Measurements from ENCODE around the gene SPINK5. TPM values are rescaled to one million over a fixed set of nuclear protein-coding genes. Genes with fewer than 3 reads are reported as not detected.
A peak's percentile ranks its signal among the peaks of the same experiment; 100 is the strongest.

SPINK5 gene
- total RNA-seq, 2 experiments from 2014 or later = not detected

DNA sequence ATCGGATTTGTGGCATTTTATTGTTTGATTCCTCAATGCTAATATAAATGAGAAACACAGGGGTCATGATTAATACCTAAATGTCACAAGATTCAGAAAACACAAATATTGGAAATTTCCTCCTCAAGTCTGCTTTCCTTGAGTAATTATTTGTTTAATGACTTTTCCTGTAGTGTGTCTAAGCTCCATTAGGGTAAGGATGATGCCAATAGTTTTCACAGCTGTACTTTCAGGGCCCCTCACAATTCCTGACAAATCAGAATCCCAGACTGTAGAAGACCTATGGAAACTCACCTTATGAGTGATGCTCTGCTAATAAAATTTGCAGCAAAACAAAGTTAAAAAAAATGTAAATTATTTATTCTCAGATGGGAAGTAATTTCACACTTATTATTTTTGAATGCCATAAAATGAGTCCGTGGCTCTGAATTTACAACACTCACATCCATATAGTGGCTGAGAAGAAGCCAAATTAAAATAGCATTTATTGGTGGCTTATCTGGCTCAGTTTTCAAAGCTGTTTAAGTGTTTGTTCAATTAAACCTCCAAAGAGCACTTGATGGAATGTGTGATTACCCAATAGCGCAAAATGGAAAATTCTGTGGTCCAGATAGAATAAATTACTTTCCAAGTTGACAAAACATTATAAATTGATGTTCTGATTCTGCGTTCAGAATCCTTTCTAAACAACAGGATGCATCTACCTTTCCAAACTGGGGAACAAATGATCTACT is 102.9 kb downstream of the SPINK5 start:
- Mint-ChIP-seq H3K27ac (no peak overlapping the region), H3K36me3 (no peaks in the 10 kb centered on the region), H3K4me1 (no peaks in the 10 kb centered on the region), H3K27me3 (peaks cover 6% of the 10 kb centered on the region), H3K4me3 (no peak overlapping the region), H3K9me3 (ENCODE audit: low read depth) (no peaks in the 10 kb centered on the region)
- CTCF ChIA-PET = no interaction called here
- DNase-seq (no peak), ATAC-seq (no peak)

DNA sequence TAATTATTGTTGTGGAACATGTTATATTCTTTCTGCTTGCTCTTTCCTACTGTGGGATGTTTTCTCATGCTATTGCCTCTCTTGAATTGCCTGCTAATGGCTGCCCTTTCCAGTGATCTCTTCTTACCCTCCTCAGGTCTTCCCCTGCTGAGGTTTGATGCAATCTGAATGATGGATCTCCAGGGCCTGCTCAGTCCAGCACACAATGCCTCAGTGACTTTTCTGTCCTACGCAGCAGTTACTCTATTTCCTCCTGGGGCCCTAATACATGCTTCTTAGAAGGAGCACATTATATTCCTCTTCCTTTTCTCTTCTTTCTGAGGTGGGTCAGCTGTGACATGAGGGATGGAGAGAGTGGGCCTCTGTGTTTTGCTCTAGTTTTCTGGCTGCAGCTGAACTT is 104.5 kb downstream of the SPINK5 start, which contains the start of gene SPINK14:
Gene SPINK14, plus strand, starts transcription at position 301 of the 400 bp plus-strand sequence. CDS start 1,187 bp downstream, outside the sequence.
- no peaks in the 10 kb centered on the region for H3K36me3 Mint-ChIP-seq
- H3K27me3 Mint-ChIP-seq = peaks cover 16% of the 10 kb centered on the region
- DNase-seq (no peak), ATAC-seq (no peak)
- H3K4me3 Mint-ChIP-seq = no peak within 1 kb of the TSS
- H3K9me3 Mint-ChIP-seq (ENCODE audit: low read depth) = no peaks in the 10 kb centered on the region
- CTCF ChIA-PET = no interaction called here
- H3K27ac Mint-ChIP-seq = no peak within 1 kb of the TSS
- no peaks in the 10 kb centered on the region for H3K4me1 Mint-ChIP-seq

DNA sequence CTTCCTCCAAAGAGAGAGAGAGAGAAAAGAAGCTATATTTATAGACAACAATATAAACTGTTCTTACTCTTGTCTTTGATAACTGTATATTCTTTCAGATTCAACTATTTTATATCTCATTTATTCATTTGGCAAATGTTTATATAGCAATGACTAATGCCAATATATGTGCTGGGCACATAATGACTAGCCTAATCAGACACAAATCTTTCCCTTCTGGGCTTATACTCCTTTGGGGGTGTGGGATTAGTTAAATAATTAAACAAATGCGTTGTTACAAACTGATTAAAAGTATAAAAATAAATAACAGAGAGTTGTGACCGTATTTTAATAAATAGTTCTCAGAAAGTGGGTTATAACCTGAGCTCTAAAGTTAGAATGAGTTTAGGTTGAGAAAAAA is 108.6 kb downstream of the SPINK5 start:
- Mint-ChIP-seq H3K27me3 (peaks cover 32% of the 10 kb centered on the region), H3K4me1 (no peaks in the 10 kb centered on the region), H3K4me3 (no peak overlapping the region), H3K27ac (no peak overlapping the region), H3K36me3 (no peaks in the 10 kb centered on the region), H3K9me3 (ENCODE audit: low read depth) (no peaks in the 10 kb centered on the region)
- ATAC-seq (no peak), DNase-seq (no peak)
- CTCF ChIA-PET = interaction anchor here (0.7 kb wide), 1 partner anchor 723 kb away, joined by 3 read pairs; no protein-coding TSS in a partner anchor

DNA sequence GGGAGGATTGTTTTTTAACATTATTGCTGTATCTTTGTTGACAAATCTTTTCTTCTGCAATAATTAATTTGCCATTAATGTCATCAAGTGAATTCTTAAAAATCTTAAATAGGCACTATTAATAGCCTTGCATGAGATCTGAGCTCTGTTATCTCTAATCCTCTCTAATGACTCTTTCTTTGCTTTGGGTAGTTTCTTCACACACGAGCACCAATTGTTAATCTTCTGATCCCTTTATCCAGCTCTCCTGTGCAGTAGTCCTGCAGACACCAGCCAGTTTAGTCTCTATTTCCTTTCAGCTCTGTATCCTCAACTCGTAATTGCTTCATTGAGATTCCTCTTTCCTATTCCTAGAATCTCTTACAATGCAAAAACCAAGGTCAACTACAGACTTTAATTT is 112.7 kb downstream of the SPINK5 start:
- Mint-ChIP-seq H3K36me3 (no peaks in the 10 kb centered on the region), H3K9me3 (ENCODE audit: low read depth) (no peaks in the 10 kb centered on the region), H3K4me1 (no peaks in the 10 kb centered on the region), H3K27me3 (peaks cover 29% of the 10 kb centered on the region), H3K27ac (no peak overlapping the region), H3K4me3 (no peak overlapping the region)
- CTCF ChIA-PET = interaction anchor here (1.0 kb wide), 1 partner anchor 554 kb away, joined by 3 read pairs; no protein-coding TSS in a partner anchor
- ATAC-seq (no peak), DNase-seq (no peak)

DNA sequence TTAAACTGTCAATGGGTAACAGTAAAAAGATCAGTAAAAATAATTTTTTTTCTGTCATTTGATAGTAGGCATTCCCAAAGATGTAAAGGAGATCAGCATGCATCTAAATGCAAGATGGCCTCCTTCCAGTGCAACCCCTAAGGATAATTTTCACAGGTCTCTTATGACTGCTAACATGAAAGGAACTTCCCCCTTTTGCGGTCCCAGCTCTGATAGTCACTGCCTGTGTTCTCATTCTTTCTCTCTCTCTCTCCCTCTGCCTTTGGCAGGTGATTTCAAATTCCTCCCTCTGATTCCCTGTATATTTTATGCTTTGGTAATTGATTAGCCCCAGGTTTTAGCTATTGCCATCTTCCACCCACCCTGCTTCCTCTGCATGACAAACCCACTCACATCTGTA is 113.4 kb downstream of the SPINK5 start:
- ATAC-seq = no peak
- Mint-ChIP-seq H3K36me3 (no peaks in the 10 kb centered on the region), H3K4me3 (no peak overlapping the region), H3K4me1 (no peaks in the 10 kb centered on the region), H3K27me3 (peaks cover 27% of the 10 kb centered on the region), H3K9me3 (ENCODE audit: low read depth) (no peaks in the 10 kb centered on the region), H3K27ac (no peak overlapping the region)
- DNase-seq = no peak
- CTCF ChIA-PET = interaction anchor here (1.0 kb wide), 1 partner anchor 554 kb away, joined by 3 read pairs; no protein-coding TSS in a partner anchor

DNA sequence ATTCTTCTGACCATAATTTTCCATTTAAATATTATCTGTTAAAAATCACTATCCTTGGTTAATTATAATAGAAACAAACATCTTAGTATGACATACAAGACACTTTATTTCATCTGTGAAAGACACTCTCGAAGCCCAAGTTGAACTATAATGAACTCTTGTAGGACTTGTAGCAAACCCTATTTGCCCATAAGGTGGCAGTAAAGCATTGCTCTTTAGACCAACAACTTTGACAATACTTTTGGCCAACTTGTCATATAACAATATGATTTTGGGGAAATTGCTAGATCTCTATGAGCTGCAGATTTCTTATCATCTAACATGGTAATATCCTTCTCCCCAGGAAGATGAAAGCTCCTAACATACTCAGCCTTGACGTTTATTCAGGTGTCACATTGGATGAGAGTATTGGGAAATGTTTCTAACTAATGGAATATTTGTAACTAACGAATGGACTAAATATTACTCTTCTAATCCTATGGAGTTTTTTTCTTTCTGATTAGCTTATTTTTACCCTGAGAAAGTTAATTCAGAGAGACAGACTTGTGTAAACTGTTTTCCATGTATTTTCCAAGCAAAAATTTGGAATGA is 115.5 kb downstream of the SPINK5 start:
- no peaks in the 10 kb centered on the region for H3K9me3 Mint-ChIP-seq (ENCODE audit: low read depth)
- no peaks in the 10 kb centered on the region for H3K36me3 Mint-ChIP-seq
- H3K4me1 Mint-ChIP-seq = no peaks in the 10 kb centered on the region
- DNase-seq (no peak), ATAC-seq (no peak)
- CTCF ChIA-PET = interaction anchor here (0.7 to 2.7 kb wide), 9 partner anchors 14 to 856 kb away, joined by 3 to 30 read pairs (median 4); no protein-coding TSS in a partner anchor
- H3K4me3 Mint-ChIP-seq = no peak overlapping the region
- H3K27ac Mint-ChIP-seq = no peak overlapping the region
- peaks cover 23% of the 10 kb centered on the region for H3K27me3 Mint-ChIP-seq

DNA sequence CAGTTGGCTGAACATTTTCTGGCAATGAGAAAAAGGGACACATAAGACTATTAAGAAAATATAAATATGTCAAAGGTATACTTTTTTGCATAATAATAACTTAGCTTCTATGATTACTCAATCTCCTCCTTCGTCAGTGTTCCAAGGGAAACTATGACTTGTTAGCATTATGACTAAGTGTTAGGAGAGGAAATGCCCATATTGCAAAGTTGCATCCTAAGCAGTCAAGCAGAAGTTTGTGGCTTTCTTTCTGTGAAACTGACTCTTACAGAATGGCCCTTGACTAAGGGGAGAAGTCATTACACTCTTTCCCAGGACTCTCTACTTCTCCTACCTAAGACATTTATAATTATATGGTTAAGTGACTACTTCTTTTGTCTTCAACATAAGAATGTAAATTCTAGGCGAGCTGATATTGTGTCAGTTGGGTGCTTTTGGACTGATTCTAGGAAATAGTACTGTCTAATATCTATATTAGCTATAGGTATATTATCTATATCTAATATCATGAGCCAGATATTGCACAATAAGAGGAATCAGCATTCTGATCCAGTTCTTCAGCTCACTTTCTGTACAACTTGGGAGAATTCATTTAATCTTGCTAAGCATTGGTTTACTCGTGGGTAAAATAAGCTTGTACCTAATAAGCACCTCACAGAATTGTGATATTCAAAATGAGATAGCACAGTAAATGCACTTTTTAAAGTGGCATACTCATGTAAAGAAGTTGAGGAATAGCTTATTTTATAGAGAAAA is 122.6 kb downstream of the SPINK5 start:
- Mint-ChIP-seq H3K27ac (no peak overlapping the region), H3K9me3 (ENCODE audit: low read depth) (no peaks in the 10 kb centered on the region), H3K36me3 (peaks cover 3% of the 10 kb centered on the region), H3K4me3 (no peak overlapping the region), H3K27me3 (peaks cover 12% of the 10 kb centered on the region), H3K4me1 (peaks cover 14% of the 10 kb centered on the region)
- CTCF ChIA-PET = interaction anchor here (1.1 to 1.7 kb wide), 2 partner anchors 544 to 545 kb away, joined by 3 to 5 read pairs; no protein-coding TSS in a partner anchor
- no peak for DNase-seq
- peak; percentile 97 for ATAC-seq

Other genes with a start within 250 kb of the SPINK5 start
- gene SPINK1, start 232.3 kb upstream of the SPINK5 start, total RNA-seq = not detected
- not detected for gene SCGB3A2, start 185.3 kb upstream of the SPINK5 start, total RNA-seq
- gene C5orf46, start 157.4 kb upstream of the SPINK5 start, total RNA-seq = not detected
- not detected for gene SPINK14, start 104.6 kb downstream of the SPINK5 start, total RNA-seq
- not detected for gene SPINK6, start 139.1 kb downstream of the SPINK5 start, total RNA-seq
- gene MARCOL, start 174.5 kb downstream of the SPINK5 start, total RNA-seq = not detected
- gene SPINK13, start 204.8 kb downstream of the SPINK5 start, total RNA-seq = not detected
- not detected for gene SPINK7, start 248.4 kb downstream of the SPINK5 start, total RNA-seq

Data from activated CD8-positive, alpha-beta memory T cell treated with anti-CD3 and anti-CD28 coated beads, Interleukin-2, amount 10 ng/mL, durations not matched to agents 7 days and 5 days (primary cell).